GM18505 (cell line): ENCODE data around the gene PAK2.
"Not testable (repeated sequence)": the region's sequence is repeated elsewhere in the genome, so short reads cannot be mapped to it uniquely, and the experiment has no call there.

Source experiments
- ATAC-seq: cut with Tn5 transposase; IDR thresholded peaks from one replicate; pipeline ENCODE4 v1.9.1; 2021; ENCODE audit not compliant: unreplicated experiment
- POLR2A ChIP-seq: IDR thresholded peaks from 4 replicates; pipeline ENCODE4 v1.6.1; 2011; ENCODE audit warnings: borderline replicate concordance; ENCODE audit not compliant: insufficient read depth, insufficient read length; ENCODE audit errors: extremely low read depth

Gene PAK2

GRCh38 chr3:196711838-196712513 is 27.7 kb upstream of the PAK2 start, which contains the start of the genes CEP19 and PIGX:
Gene CEP19, minus strand, starts transcription at chr3:196712250. Its CDS starts 3,593 bp downstream, at chr3:196708657.
Gene PIGX, plus strand, starts transcription at chr3:196712377.
- ATAC-seq: peak; percentile 73
- peak; percentile 86 for TF ChIP-seq POLR2A

- TF ChIP-seq POLR2A: no peak
- ATAC-seq: peak; percentile 61
These were observed 26.9 kb upstream of the PAK2 start for GRCh38 chr3:196712514-196713413.

DNA sequence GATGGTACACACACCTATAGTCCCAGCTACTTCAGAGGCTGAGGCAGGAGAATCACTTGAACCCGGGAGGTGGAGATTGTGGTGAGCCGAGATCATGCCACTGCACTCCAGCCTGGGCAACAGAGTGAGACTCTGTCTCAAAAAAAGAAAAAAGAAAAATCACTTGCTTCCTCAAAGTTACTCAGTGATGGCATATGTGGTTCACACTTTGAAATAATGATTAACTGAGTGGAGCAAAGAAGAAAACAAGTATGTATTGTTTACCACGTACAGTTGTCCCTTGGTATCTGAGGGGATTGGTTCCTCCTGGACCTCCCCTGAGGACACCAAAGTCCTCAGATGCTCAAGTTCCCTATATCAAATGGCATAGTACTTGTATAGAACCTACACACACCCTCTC is 22.5 kb upstream of the PAK2 start:
- ATAC-seq: not testable (repeated sequence)

GRCh38 chr3:196721097-196721496 is 18.6 kb upstream of the PAK2 start:
- no peak for ATAC-seq
- no peak for TF ChIP-seq POLR2A

- no peak for TF ChIP-seq POLR2A
- no peak for ATAC-seq
These were observed 12.6 kb upstream of the PAK2 start for GRCh38 chr3:196726788-196727675.

DNA sequence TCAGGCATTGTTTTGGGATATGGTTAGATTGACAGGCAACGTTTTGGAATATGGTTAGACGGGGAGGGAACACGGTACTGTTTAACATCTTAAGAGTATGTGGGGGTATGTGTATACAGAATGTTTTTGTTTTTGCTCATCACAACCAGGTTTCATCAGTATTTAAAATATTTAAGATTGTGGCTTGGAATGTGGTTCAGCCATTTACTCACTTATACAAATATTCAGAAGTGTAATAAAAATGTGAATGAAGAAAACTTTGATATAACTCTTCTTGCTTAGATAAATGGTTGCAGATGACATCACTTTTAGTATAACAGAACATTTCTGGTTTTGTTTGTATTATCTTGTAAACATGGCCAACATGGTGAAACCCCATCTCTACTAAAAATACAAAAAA is 3.9 kb upstream of the PAK2 start:
- ATAC-seq: no peak
- no peak for TF ChIP-seq POLR2A

DNA sequence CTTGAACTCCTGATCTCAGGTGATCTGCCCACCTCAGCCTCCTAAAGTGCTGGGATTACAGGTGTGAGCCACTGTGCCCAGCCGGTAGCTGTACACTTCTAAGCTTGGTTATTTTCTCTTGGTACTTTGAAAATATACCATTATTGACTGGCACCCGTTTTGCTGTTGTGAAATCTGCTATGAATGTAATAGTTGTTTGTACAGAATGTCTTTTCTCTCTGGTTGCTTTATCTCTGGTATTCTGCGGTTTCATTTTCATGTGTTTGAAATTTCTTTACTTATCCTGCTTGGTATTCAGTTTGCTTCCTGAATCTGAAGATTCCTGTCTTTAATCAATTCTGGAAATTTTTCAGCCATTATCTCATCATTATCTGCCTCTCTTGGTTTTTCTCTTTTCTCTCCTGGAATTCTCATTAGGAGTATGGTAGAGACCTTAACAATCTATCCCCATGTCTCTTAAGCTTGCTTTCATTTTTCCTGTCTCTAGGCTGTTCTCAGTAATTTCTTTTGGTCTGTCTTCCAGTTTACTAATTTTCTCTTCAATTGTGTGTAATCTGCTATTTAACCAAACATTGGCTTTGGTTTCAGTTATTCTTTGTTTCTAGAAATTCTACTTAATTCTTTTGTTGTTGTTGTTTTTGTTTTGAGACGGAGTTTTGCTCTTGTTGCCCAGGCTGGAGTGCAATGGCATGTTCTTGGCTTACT is 2.8 kb upstream of the PAK2 start:
- no peak for ATAC-seq

DNA sequence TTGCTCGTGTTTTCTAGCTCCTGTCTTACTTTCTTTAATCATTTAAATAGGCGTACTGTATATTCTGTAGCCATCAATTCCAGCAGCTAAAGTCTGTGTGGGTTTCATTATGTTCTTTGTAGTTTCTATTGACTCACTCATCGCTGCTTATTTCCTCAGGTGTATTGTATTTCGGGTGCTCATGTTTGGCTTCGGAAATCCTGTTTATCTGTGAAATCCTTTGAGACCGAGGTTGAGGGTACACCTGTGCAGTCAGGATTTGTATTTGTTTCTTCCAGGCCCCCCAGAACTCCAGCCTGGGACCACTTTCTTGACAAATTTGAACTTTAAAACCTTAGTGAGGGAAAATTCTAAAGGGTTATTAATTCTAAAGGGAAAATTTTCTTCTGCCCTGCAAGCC is 2.0 kb upstream of the PAK2 start:
- no peak for TF ChIP-seq POLR2A
- ATAC-seq: no peak

More for the DNA sequence above, 2.8 kb upstream of the PAK2 start:
- TF ChIP-seq POLR2A: no peak

DNA sequence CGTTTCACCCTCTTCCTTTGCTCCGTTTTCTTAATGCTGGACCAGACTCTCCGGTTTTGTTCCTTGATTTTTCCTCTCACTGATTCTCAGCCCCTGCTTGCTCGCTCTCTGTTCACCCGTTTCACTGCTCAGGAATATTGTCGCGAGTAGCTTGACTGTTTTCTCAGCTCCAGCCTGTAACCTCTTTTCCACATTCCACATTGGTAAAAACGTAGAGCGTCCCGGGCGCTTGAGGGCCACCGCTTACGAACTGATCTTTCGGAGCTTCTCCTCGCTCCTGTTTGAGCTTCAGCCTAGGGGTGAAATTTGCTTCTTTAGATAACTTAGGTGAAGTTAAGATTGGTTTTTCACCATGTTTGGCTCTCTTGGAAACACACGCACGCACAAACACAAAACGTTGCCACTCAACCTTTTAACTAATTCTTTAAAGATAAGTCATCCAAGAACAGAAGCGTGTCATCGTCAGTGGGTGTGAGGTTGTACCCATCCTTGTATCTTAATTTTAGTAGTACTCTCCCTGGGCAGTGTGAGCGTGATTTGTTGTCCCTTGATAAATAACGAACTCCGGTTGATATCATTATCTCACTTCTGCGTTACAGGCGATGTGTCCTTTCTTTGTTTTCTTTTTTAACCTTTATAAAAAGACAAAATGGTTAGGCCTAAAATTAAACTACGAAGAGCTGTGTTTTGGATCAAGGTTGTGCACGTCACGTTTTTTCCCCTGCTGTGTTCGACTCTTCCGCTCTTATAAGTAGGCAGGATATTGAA is 1.0 kb downstream of the PAK2 start:
- ATAC-seq: no peak
- no peak for TF ChIP-seq POLR2A

DNA sequence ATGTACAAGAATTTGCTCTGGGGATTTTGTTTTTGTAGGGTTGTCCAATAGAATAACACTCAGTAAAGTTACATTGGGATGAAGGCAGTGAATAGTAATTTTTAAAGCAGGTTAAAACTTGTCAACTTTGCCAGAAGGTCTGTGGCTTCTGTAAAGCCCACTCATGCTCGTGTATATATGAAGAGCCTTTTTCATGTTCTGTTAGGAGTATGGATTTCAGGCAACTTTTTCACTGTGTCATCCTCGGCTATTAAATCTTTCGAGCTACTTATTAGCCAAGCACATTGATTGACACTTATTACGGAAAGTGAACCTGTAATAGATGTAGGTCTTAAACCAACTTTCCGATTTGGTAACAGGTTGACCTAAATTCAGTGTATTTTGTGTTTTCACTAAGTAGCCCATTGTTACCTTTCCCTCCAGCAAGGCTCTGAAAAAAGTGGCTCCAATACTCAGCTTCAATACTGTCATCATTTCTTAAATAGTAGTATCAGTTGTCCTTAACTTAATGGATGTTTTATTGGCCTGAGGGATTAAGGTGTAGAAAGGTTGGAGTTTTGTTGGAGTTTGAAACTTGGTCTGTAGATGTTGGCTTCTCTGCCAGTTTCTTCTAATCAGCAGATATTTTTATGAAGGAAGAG is 1.7 kb downstream of the PAK2 start:
- ATAC-seq: no peak
- no peak for TF ChIP-seq POLR2A

DNA sequence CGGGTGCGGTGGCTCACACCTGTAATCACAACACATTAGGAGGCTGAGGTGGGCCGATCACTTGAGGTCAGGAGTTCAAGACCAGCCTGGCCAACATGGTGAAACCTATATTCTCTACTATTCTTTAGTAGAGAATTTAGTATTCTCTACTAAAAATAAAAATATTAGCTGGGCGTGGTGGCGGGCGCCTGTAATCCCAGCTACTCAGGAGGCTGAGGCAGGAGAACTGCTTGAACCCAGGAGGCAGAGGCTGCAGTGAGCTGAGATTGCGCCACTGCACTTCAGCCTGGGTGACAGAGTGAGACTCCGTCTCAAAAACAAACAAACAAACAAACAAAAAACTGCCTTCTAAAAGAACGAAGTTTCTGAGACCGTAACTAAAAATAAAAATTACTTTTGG is 3.9 kb downstream of the PAK2 start:
- ATAC-seq: not testable (repeated sequence)

DNA sequence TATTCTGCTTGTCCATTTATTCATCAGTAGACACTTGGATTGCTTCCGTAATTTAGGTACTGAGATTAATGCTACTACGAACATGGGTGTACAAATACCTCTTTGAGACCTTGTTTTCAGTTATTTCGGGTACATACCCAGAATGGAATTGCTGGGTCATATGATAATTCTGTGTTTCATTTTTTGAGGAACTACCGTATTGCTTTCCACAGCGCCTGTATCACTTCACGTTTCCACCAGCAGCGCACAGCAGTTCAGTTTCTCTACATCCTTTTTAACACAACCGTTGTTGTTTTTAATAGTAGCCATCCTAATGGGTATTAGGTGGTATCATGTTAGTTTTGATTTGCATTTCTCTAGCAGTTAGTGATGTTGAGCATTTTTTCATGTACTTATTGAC is 9.5 kb downstream of the PAK2 start:
- no peak for TF ChIP-seq POLR2A
- ATAC-seq: no peak
